Globus pallidus (tissue), 1 donor: ENCODE data around the gene ZFP36.
A peak's percentile ranks its signal among the peaks of the same experiment; 100 is the strongest.
"Not testable (repeated sequence)": the region's sequence is repeated elsewhere in the genome, so short reads cannot be mapped to it uniquely, and the experiment has no call there.

ENCODE experiments used
- DNase-seq: peaks from one replicate; pipeline ENCODE4 v3.0.0-alpha.2; 2015; ENCODE audit warnings: low spot score

Gene ZFP36

DNA sequence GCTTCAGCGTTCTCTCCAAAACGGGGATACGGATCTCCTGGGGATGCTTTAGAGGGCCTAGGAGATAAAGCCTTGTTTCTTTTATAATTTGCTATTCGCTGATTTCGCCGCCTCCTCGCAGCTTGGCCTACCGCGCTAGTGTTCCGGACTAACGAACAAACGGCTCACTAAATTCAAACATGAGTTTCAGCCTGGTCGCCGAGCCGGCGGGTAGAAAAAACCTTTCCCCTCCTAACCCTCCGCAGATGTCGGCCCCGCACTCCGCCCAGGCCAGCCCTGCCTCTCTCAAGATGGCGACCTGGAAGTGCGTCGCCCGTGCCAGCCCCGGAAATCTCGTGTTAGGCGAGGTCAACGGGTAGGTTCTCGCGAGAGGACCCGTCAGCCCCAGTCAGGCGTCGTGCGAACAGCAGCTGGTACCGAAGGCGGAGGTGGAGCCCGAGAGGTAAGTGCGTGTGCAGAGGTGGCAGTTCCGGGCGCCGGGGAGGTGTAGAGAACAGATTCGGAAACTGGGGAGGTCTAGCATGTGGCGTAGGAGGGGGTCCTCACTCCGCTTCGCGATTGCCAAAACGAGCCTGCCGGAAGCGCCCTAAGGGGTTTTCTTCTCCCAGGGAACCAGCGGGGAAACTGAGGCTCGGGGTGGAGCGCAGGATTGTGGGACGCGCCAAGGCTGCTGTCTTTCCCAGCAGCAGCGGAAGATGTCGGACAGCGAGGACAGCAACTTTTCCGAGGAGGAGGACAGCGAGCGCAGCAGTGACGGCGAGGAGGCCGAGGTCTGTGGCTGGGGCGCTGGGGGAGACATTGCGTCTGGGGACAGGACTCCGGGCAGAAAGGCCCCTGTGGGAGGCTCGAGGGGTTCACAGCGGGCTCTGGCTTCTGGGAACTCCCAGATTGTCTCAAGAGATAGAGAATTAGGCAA lies 38.8 kb downstream of the ZFP36 start, which contains the start of gene SUPT5H:
SUPT5H (plus strand) TSS at position 387 of the 916 bp plus-strand sequence; CDS start at position 696, 309 bp downstream.
- peak; percentile 94 for DNase-seq

DNA sequence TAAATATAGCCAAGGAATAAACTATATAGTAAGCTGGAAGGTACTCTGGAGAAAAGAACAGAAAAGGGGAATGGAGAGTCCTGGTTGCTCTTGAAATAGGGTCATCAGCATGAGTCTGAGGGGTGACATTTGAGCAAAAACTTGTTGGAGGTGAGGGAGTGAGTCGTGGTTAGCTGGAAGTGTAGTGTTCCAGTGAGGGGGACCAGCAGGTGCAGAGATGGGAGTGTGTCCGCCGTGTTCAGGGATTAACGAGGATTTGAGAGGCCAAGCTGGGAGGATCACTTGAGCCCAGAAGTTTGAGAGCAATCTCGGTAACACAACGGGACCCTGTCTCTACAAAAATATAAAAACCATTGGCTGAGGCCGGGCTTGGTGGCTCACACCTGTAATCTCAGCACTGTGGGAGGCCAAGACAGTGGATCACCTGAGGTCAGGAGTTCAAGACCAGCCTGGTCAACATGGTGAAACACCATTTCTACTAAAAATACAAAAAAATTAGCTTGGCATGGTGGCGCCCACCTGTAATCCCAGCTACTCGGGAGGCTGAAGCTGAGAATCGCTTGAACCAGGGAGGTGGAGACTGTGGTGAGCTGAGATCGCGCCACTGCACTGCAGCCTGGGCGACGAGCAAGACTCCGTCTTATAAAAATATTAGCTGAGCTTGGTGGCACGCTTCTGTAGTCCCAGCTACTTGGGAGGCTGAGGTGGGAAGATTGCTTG lies 39.9 kb downstream of the ZFP36 start:
- no peak for DNase-seq

DNA sequence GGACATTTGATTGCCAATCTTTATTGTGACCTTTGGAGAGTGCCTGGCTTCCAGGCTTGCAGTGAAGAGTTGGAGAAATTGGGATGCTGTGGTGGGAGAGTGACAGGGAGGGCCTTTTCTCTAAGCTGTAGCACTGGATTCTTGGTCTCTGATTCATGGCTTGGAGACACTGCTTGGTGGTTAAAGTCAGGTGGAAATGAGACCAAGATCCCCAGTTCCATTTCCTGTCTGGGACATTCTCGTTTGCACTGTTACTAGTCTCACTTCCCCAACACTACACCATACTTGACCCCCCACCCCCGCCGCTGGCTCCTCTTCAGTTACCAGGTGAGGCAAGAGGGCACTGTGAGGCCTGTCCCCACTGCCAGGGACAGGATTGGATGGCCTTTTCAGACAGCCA lies 41.6 kb downstream of the ZFP36 start:
- no peak for DNase-seq

DNA sequence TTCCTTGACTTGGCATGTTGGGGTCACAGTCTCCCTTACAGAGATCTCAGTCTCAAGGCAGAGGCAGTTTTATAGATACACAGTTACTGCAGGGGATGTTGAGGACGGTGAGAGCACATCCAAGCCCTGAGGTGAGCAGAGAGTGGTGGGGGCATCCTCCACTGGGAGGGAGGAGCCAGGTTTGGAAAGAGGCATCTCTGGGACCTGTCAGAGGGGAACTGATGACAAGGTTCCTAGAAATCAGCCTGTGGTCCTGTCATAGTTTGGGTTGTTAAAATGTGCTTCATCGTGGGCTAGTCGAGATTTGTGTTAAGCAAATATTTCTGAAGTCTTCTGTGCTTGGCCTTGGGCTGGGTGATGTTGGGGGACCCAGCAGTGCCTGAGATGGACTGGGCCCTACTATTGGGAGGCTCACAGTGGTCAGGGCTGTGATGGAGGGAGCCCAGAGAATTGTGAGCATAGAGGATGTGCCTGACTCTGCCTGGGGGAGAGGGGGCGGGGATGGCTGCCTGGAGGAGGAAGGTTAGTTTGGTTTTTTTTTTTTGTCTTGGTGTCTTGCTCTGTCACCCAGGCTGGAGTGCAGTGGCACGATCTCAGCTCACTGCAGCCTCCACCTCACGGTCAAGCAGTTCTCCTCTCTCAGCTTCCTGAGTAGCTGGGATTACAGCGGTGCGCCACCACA lies 42.6 kb downstream of the ZFP36 start:
- no peak for DNase-seq

DNA sequence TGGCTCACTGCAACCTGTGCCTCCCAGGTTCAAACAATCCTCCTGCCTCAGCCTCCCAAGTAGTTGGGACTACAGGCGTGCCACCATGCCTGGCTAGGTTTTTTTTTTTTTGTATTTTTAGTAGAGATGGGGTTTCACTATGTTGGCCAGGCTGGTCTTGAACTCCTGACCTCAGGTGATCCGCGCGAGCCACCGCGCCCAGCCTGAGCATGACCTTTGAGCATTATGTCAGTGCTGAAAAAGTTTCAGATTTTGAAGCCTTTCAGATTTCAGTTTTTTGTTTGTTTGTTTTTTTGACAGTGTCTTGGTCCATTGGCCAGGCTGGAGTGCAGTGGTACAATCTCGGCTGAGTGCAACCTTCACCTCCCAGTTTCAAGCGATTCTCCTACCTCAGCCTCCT lies 44.6 kb downstream of the ZFP36 start:
- DNase-seq = not testable (repeated sequence)
